ENCODE results near the gene MEF2D.

MEF2D gene

DNA sequence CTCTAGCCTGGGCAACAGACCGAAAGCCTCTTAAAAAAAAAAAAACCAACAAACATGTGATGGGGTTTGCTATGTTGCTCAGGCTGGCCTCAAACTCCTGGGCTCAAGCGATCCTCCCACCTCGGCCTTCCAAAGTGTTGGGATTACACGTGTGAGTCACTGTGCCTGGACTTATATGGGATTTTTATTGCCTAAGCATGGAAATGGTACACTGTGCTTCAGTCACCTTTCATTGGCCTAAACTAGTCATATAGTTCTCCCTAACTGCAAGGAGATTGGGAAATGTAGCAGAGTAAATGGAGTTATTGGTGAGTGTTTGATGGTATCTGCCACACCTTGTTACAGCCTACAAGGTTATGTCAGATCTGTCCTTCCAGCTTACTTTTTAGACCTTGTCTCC lies 17.2 kb upstream of the MEF2D start:
- no peak overlapping the region for H3K4me3 ChIP-seq (replicated peaks; ENCODE audit: low read depth, low read length)

DNA sequence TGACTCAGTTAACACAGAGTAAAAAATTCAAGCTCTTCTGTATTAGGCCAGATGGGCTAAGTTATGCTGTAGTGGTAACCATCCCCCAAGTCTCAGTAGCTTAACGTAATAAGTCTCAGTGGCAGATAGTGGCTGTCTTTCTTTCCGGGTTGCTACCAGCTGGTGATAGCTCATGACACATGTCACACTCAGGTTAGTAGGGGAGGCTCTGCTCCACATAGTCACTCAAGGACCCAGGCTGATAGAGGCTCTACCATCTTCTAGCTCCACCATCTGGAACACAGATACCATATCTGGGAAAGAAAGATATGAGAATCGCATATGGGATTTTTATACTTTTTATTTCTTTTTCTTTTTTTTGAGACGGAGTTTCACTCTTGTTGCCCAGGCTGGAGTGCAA lies 16.2 kb upstream of the MEF2D start:
- no peak for DNase-seq (ENCODE audit: low read depth)
- TF ChIP-seq, protein P1, sequence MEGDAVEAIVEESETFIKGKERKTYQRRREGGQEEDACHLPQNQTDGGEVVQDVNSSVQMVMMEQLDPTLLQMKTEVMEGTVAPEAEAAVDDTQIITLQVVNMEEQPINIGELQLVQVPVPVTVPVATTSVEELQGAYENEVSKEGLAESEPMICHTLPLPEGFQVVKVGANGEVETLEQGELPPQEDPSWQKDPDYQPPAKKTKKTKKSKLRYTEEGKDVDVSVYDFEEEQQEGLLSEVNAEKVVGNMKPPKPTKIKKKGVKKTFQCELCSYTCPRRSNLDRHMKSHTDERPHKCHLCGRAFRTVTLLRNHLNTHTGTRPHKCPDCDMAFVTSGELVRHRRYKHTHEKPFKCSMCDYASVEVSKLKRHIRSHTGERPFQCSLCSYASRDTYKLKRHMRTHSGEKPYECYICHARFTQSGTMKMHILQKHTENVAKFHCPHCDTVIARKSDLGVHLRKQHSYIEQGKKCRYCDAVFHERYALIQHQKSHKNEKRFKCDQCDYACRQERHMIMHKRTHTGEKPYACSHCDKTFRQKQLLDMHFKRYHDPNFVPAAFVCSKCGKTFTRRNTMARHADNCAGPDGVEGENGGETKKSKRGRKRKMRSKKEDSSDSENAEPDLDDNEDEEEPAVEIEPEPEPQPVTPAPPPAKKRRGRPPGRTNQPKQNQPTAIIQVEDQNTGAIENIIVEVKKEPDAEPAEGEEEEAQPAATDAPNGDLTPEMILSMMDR (IDR thresholded peaks at IDR 0.05; ENCODE audit: low read length, missing control alignments), result no peak
- no peak overlapping the region for H3K4me3 ChIP-seq (replicated peaks; ENCODE audit: low read depth, low read length)

More for the DNA sequence above, 17.2 kb upstream of the MEF2D start:
- TF ChIP-seq, protein P1 (IDR thresholded peaks at IDR 0.05; ENCODE audit: low read length, missing control alignments), result no peak
- DNase-seq (ENCODE audit: low read depth), result no peak

DNA sequence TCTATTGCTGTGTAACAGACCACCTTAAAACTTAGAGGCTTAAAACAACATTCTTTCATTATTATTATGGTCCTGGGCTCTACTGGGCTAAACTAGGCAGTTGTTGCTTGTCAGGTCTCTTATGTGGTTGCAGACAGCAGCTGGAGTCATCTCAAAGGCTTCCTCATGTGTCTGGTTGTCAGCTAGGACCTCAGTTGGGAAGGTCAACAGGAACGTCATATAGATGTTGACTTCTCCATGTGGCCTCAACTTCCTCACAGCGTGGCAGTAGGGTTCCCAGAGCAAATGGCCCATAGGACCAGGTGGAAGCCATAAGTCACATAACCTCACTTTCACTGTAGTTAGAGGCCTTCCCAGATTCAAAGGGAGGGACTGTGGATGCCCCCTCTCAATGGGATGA lies 15.4 kb upstream of the MEF2D start:
- no peak overlapping the region for H3K4me3 ChIP-seq (replicated peaks; ENCODE audit: low read depth, low read length)
- TF ChIP-seq, protein P1 (IDR thresholded peaks at IDR 0.05; ENCODE audit: low read length, missing control alignments), result no peak
- DNase-seq (ENCODE audit: low read depth), result no peak

DNA sequence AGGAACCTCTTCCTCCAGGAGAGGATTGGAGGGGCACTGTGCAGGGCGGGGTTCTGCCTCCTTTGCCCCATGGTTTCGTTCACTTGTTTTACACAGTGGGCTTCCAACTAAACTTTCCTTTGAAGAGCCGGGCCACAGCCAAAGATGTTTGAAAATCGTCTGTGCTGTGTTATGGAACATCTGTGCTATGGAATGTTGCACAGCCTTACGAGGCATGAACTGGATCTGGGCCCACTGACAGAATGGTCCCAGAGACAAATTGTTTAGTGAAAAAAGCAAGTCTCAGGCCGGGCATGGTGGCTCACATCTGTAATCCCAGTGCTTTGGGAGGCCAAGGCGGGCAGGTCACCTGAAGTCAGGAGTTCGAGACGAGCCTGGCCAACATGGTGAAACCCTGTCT lies 12.6 kb upstream of the MEF2D start:
- DNase-seq (ENCODE audit: low read depth), result no peak
- TF ChIP-seq, protein P1 (IDR thresholded peaks at IDR 0.05; ENCODE audit: low read length, missing control alignments), result no peak
- no peak overlapping the region for H3K4me3 ChIP-seq (replicated peaks; ENCODE audit: low read depth, low read length)

DNA sequence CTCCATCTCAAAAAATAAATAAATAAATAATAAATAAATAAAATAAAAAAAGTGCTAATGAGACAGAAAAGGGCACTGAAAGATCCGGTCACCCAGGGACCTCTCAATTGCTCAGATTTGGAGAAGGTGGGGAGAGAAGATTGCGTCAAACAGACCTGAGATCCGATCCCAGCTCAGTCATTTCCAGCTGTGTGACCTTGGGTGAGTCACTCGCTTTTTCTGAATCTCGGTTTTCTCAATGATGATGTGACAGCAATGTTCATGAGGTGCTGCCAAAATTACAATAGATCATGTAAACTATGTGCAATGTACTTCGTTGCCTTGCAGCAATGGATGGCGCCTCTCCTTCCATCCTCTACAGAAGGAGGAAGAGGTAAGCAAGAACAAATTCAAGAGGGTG lies 11.1 kb upstream of the MEF2D start:
- TF ChIP-seq, protein P1 (IDR thresholded peaks at IDR 0.05; ENCODE audit: low read length, missing control alignments), result no peak
- no peak overlapping the region for H3K4me3 ChIP-seq (replicated peaks; ENCODE audit: low read depth, low read length)
- no peak for DNase-seq (ENCODE audit: low read depth)

DNA sequence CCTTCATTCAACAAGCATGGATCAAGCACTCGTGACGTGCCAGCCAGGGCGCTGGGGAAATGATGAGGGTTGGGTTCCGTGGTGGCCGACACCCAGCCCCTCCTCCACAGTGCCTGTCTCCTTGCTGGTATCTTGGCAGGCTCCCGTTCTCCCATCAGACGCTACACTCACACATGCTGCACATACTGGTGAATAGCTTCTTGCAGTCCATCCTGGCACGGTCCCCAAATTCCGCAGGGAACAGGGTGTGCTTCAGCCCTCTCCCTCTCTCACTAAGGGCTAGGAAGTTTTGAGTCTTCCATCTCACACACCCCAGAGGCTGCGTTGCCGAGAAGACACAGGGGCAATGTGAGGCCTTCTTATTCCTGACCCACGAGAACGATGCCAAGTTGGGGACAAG lies 10.1 kb upstream of the MEF2D start:
- TF ChIP-seq, protein P1 (IDR thresholded peaks at IDR 0.05; ENCODE audit: low read length, missing control alignments), result no peak
- peak; percentile 81 for DNase-seq (ENCODE audit: low read depth)
- no peak overlapping the region for H3K4me3 ChIP-seq (replicated peaks; ENCODE audit: low read depth, low read length)

DNA sequence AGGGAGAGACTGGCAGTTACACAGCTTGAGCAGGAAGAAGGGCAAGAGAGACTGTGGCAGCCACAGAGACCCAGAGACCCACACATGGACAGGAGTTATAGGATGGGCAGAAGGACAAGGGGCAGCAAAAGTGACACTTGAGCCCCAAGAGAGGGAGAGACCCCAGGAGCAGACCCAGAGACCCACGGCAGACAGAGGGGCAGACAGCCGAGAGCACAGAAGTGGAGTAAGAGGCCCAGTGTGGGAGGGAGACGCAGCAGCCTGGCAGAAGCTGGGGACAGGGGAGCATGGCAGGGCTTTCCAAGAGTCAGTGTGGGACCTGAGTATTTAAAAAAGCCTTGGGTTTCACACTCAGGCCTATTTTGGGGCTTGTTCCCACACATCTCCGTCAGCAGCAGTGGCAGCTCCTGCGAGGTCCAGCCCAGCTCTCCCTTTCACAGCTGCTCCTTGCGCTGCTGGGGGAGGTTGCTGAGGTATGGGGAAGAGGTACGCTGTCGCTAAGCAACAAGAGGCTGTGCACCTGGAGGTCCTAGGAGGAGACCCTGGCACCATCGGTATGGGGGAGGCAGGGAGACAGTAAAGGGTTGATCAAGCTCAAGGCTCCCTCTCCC lies 9.0 kb upstream of the MEF2D start:
- DNase-seq (ENCODE audit: low read depth), result no peak
- TF ChIP-seq, protein P1 (IDR thresholded peaks at IDR 0.05; ENCODE audit: low read length, missing control alignments), result no peak
- H3K4me3 ChIP-seq (replicated peaks; ENCODE audit: low read depth, low read length), result no peak overlapping the region

All from fibroblast of pulmonary artery (primary cell).